Measurements from ENCODE around the gene TMEM140. TPM values are rescaled to one million over a fixed set of nuclear protein-coding genes. Genes with fewer than 3 reads are reported as not detected.

Gene TMEM140
- total RNA-seq, 4 donors from 2014 or later = 9.3 to 21.8 (median 16.0) TPM

GRCh38 chr7:135215180-135215579 is 67.3 kb downstream of the TMEM140 start:
- no peak overlapping the region for H3K4me3 ChIP-seq
- H3K27ac ChIP-seq = no peak overlapping the region
- 88 to 92% methylated on average over 3 to 4 of the region's 4 CpGs for WGBS, 2 donors (ENCODE audit: low coverage in 1 of 2)
- peaks cover 0 to 7% (median 5%) of the 10 kb centered on the region in 3 donors for H3K4me1 ChIP-seq
- no peak for ATAC-seq
- H3K36me3 ChIP-seq = no peaks in the 10 kb centered on the region
- H3K9me3 ChIP-seq = no peaks in the 10 kb centered on the region
- H3K27me3 ChIP-seq = peaks cover 4% of the 10 kb centered on the region
- TF ChIP-seq CTCF (IDR thresholded peaks at IDR 0.05) = no peak
- no peak for TF ChIP-seq POLR2AphosphoS5 (IDR thresholded peaks at IDR 0.05)
- no peak for TF ChIP-seq EP300 (IDR thresholded peaks at IDR 0.05)

DNA sequence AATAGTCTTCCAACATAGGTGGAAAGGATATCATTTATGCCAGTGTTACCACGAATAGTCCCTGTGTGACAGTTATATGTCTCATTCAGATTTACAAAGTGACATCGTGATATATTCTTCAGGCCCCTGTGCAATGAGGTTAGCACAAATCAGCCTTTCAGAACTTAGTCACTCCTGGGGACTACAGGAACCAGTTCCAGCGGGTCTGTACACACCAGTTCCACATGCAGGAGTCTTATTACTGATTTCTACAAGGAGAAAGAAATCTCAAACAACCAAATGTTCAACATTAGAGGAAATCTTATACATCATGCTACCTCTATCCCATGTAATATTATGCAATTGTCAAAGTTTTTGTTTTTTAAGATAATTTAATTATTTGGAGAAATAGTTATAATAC is 67.8 kb downstream of the TMEM140 start:
- H3K4me3 ChIP-seq = no peak overlapping the region
- ATAC-seq = no peak
- peaks cover 4% of the 10 kb centered on the region for H3K27me3 ChIP-seq
- no peaks in the 10 kb centered on the region for H3K36me3 ChIP-seq
- WGBS, 2 donors (ENCODE audit: low coverage in 1 of 2) = 61 to 70% methylated on average over 3 of the region's 3 CpGs
- TF ChIP-seq POLR2AphosphoS5 (IDR thresholded peaks at IDR 0.05) (no peak), EP300 (IDR thresholded peaks at IDR 0.05) (no peak), POLR2A (IDR thresholded peaks at IDR 0.05) (no peak), CTCF (IDR thresholded peaks at IDR 0.05) (no peak)
- peaks cover 0 to 2% (median 0%) of the 10 kb centered on the region in 3 donors for H3K4me1 ChIP-seq
- no peaks in the 10 kb centered on the region for H3K9me3 ChIP-seq
- H3K27ac ChIP-seq = no peak overlapping the region

Small RNA genes lying within 50 kb of the gene (small RNA-seq; reads per million reads assigned to genes)
- gene MIR6509 = 0 to 1.6 (median 0) reads per million in 4 donors

Other genes with a start within 250 kb of the TMEM140 start
- 1 to 10 TPM in 3 of 4 donors, under 1 TPM in 1; 0.30 to 5.6 (median 3.1) TPM for gene AGBL3, start 161.6 kb upstream of the TMEM140 start, total RNA-seq
- 10 to 100 TPM; 37.0 to 60.3 (median 49.7) TPM for gene CYREN, start 22.6 kb downstream of the TMEM140 start, total RNA-seq
- 10 to 100 TPM; 18.7 to 37.1 (median 30.0) TPM for gene WDR91, start 63.5 kb downstream of the TMEM140 start, total RNA-seq
- gene STRA8, start 85.8 kb downstream of the TMEM140 start, total RNA-seq = not detected

All from gastroesophageal sphincter (tissue), 4 donors.